H1 (cell line): ENCODE measurements around the gene PPP2R5B. TPM values are rescaled to one million over a fixed set of nuclear protein-coding genes. Genes with fewer than 3 reads are reported as not detected.

ENCODE experiments used
- CTCF ChIA-PET: fragments of 300-600 bp; sonication (Branson Sonifier 250); formaldehyde crosslinking; loops from one replicate; lab custom pipeline; 2021; ENCODE audit not compliant: partially characterized antibody; lab: Charles Lee
- POLR2A ChIA-PET: fragments of 300-600 bp; sonication (Branson Sonifier 250); formaldehyde crosslinking; loops from one replicate; lab custom pipeline; 2021; ENCODE audit warnings: inconsistent platforms; ENCODE audit not compliant: partially characterized antibody; lab: Charles Lee
- DNase-seq, 2 experiments: peaks; one replicate each; pipeline versions ENCODE4 v3.0.0 to v3.0.0-alpha.2; 2010 to 2022; ENCODE audit warnings: low spot score in 2 of 2, low read depth in 1 of 2, mixed read lengths in 1 of 2
- FAIRE-seq: peaks from 2 replicates; lab custom pipeline; 2011; peaks lifted over from hg19 to GRCh38; lab: Jason Lieb, UNC
- H2AFZ ChIP-seq: 2 replicates; pipeline ENCODE4 v1.8.1; 2012; ENCODE audit warnings: low read length, inconsistent platforms
- H2AK5ac ChIP-seq: 2 replicates; pipeline ENCODE4 v1.6.1; 2013; ENCODE audit warnings: low read depth, low read length
- H2BK120ac ChIP-seq: replicated peaks from 2 replicates; pipeline ENCODE3; 2013; ENCODE audit warnings: low read depth, low read length, inconsistent platforms
- H2BK12ac ChIP-seq: 2 replicates; pipeline ENCODE4 v1.6.1; 2013; ENCODE audit warnings: low read depth, low read length
- H2BK15ac ChIP-seq: 2 replicates; pipeline ENCODE4 v1.6.1; 2013; ENCODE audit warnings: low read length
- H2BK20ac ChIP-seq: 2 replicates; pipeline ENCODE4 v1.6.1; 2013; ENCODE audit warnings: low read length
- H2BK5ac ChIP-seq: 2 replicates; pipeline ENCODE4 v1.6.1; 2013; ENCODE audit warnings: low read depth, low read length
- H3K14ac ChIP-seq: 2 replicates; pipeline ENCODE4 v1.6.1; 2013; ENCODE audit warnings: inconsistent platforms; ENCODE audit not compliant: insufficient read length
- H3K18ac ChIP-seq: 2 replicates; pipeline ENCODE4 v1.6.1; 2013; ENCODE audit warnings: low read length; ENCODE audit errors: extremely low read depth
- H3K23ac ChIP-seq: 2 replicates; pipeline ENCODE4 v1.6.1; 2013; ENCODE audit warnings: inconsistent platforms; ENCODE audit not compliant: insufficient read length
- H3K23me2 ChIP-seq: 2 replicates; pipeline ENCODE4 v1.6.1; 2013; ENCODE audit warnings: low read depth, low read length
- H3K27ac ChIP-seq: 2 replicates; pipeline ENCODE4 v1.6.1; 2011; ENCODE audit warnings: low read depth, low read length, inconsistent platforms
- H3K27me3 ChIP-seq, 4 experiments: replicated peaks in 1 of 4; 1 replicate in 1 of 4; 2 replicates in 3 of 4; pipeline versions ENCODE4 v1.6.1 to v1.8.1; 2011 to 2013; ENCODE audit warnings: low read length in 3 of 4, mild to moderate bottlenecking in 3 of 4, inconsistent platforms in 2 of 4, mixed read lengths in 2 of 4, moderate library complexity in 1 of 4; ENCODE audit not compliant: control insufficient read depth in 3 of 4, insufficient read depth in 3 of 4; ENCODE audit errors: extremely low read depth in 1 of 4
- H3K36me3 ChIP-seq, 4 experiments: 2 replicates each; pipeline versions ENCODE4 v1.6.1 to v1.8.1; 2011 to 2013; ENCODE audit warnings: mild to moderate bottlenecking in 4 of 4, low read length in 3 of 4, moderate library complexity in 2 of 4, control low read depth in 1 of 4, inconsistent platforms in 1 of 4; ENCODE audit not compliant: insufficient read depth in 4 of 4, control insufficient read depth in 2 of 4
- H3K4ac ChIP-seq: replicated peaks from 2 replicates; pipeline ENCODE3; 2013; ENCODE audit warnings: low read length, low read depth, mixed read lengths, inconsistent platforms; ENCODE audit not compliant: insufficient read length
- H3K4me1 ChIP-seq, 4 experiments: replicated peaks in 1 of 4; 1 replicate in 1 of 4; 2 replicates in 3 of 4; pipeline versions ENCODE4 v1.6.1 to v1.8.1; 2011 to 2013; ENCODE audit warnings: low read length in 3 of 4, inconsistent platforms in 2 of 4, mixed read lengths in 1 of 4; ENCODE audit not compliant: insufficient read depth in 4 of 4, control insufficient read depth in 3 of 4
- H3K4me2 ChIP-seq, 2 experiments: 2 replicates each; pipeline versions ENCODE4 v1.6.1 to v1.8.1; 2011 to 2013; ENCODE audit warnings: low read depth in 2 of 2, low read length in 2 of 2, control low read depth in 1 of 2, inconsistent platforms in 1 of 2, mild to moderate bottlenecking in 1 of 2; ENCODE audit not compliant: insufficient read depth in 1 of 2
- H3K4me3 ChIP-seq, 4 experiments: fragments of 200-600, 300-600 bp in 1 of 4; sonication (generic), shearing (Covaris generic), sonication (Bioruptor Twin) in 1 of 4; 2 replicates each; pipeline versions ENCODE4 v1.5.1 to v1.8.1; 2011 to 2016; ENCODE audit warnings: low read length in 4 of 4, low read depth in 3 of 4, control low read depth in 2 of 4, inconsistent platforms in 2 of 4, mild to moderate bottlenecking in 2 of 4, mixed read lengths in 1 of 4, moderate library complexity in 1 of 4; ENCODE audit not compliant: insufficient read depth in 2 of 4; ENCODE audit errors: extremely low read depth in 1 of 4
- H3K56ac ChIP-seq: replicated peaks from 2 replicates; pipeline ENCODE3; 2013; ENCODE audit warnings: low read depth, mild to moderate bottlenecking, mixed read lengths, low read length, inconsistent platforms; ENCODE audit not compliant: insufficient read length
- H3K79me1 ChIP-seq: 2 replicates; pipeline ENCODE4 v1.6.1; 2013; ENCODE audit warnings: low read depth, low read length, control low read depth
- H3K79me2 ChIP-seq, 2 experiments: 2 replicates each; pipeline versions ENCODE4 v1.6.1 to v1.8.1; 2012 to 2013; ENCODE audit warnings: low read length in 2 of 2, mild to moderate bottlenecking in 2 of 2, inconsistent platforms in 1 of 2; ENCODE audit not compliant: insufficient read depth in 2 of 2, control insufficient read depth in 1 of 2
- H3K9ac ChIP-seq, 4 experiments: replicated peaks in 1 of 4; 1 replicate in 1 of 4; 2 replicates in 3 of 4; pipeline versions ENCODE4 v1.6.1 to v1.8.1; 2011 to 2013; ENCODE audit warnings: low read depth in 3 of 4, low read length in 3 of 4, control low read depth in 2 of 4, mild to moderate bottlenecking in 2 of 4, moderate library complexity in 2 of 4, inconsistent platforms in 1 of 4; ENCODE audit errors: extremely low read depth in 1 of 4
- H3K9me3 ChIP-seq, 2 experiments: 2 replicates each; pipeline versions ENCODE4 v1.6.1 to v1.8.1; 2012 to 2013; ENCODE audit warnings: mild to moderate bottlenecking in 2 of 2, moderate library complexity in 2 of 2, control low read depth in 1 of 2, inconsistent platforms in 1 of 2, low read depth in 1 of 2, low read length in 1 of 2, mixed read lengths in 1 of 2; ENCODE audit not compliant: insufficient read depth in 2 of 2
- H4K20me1 ChIP-seq, 2 experiments: replicated peaks in 1 of 2; 2 replicates each; pipeline versions ENCODE3 to v1.8.1; 2011 to 2013; ENCODE audit warnings: inconsistent platforms in 2 of 2, low read length in 2 of 2, mild to moderate bottlenecking in 1 of 2; ENCODE audit not compliant: insufficient read depth in 2 of 2, control insufficient read depth in 1 of 2
- H4K5ac ChIP-seq: 2 replicates; pipeline ENCODE4 v1.6.1; 2013; ENCODE audit warnings: low read length, low read depth, mixed read lengths, inconsistent platforms; ENCODE audit not compliant: insufficient read length
- H4K8ac ChIP-seq: 2 replicates; pipeline ENCODE4 v1.8.0; 2013; ENCODE audit warnings: mild to moderate bottlenecking, moderate library complexity, low read length, inconsistent platforms; ENCODE audit not compliant: insufficient read depth; ENCODE audit errors: extremely low read depth
- H4K91ac ChIP-seq: replicated peaks from 2 replicates; pipeline ENCODE3; 2013; ENCODE audit warnings: low read length, mixed read lengths, inconsistent platforms; ENCODE audit not compliant: insufficient read length
- E2F6 ChIP-seq: IDR thresholded peaks from 2 replicates; pipeline ENCODE4 v1.6.1; 2012; ENCODE audit warnings: inconsistent platforms
- EGR1 ChIP-seq: IDR thresholded peaks from 2 replicates; pipeline ENCODE4 v1.6.1; 2011; ENCODE audit warnings: low read depth, low read length, borderline replicate concordance
- GABPA ChIP-seq: IDR thresholded peaks from 2 replicates; pipeline ENCODE4 v1.6.1; 2011; ENCODE audit warnings: mild to moderate bottlenecking, low read length, moderate library complexity, borderline replicate concordance; ENCODE audit not compliant: insufficient read depth
- GTF2F1 ChIP-seq: IDR thresholded peaks from 2 replicates; pipeline ENCODE4 v1.6.1; 2012; ENCODE audit warnings: low read depth, low read length, improper control_type of control experiment, borderline replicate concordance
- JUND ChIP-seq: IDR thresholded peaks from 2 replicates; pipeline ENCODE4 v1.6.1; 2011; ENCODE audit warnings: mild to moderate bottlenecking, improper control_type of control experiment, low read length
- MAFK ChIP-seq: IDR thresholded peaks from 2 replicates; pipeline ENCODE4 v1.6.1; 2012; ENCODE audit warnings: low read depth, mild to moderate bottlenecking, improper control_type of control experiment, low read length
- RAD21 ChIP-seq, 2 experiments: IDR thresholded peaks in 1 of 2; conservative IDR thresholded peaks in 1 of 2; 2 replicates each; pipeline ENCODE4 v1.6.1; 2011; ENCODE audit warnings: low read depth in 2 of 2, low read length in 2 of 2, improper control_type of control experiment in 1 of 2, inconsistent platforms in 1 of 2, mild to moderate bottlenecking in 1 of 2, moderate library complexity in 1 of 2
- RFX5 ChIP-seq: IDR thresholded peaks from 2 replicates; pipeline ENCODE4 v1.6.1; 2011; ENCODE audit warnings: low read depth, low read length, improper control_type of control experiment, borderline replicate concordance
- SIRT6 ChIP-seq: IDR thresholded peaks from one replicate; pipeline ENCODE4 v1.7.1; 2012; ENCODE audit warnings: low read length, inconsistent platforms
- SP1 ChIP-seq: IDR thresholded peaks from 2 replicates; pipeline ENCODE4 v1.6.1; 2011; ENCODE audit warnings: low read depth, low read length
- TAF1 ChIP-seq: IDR thresholded peaks from 2 replicates; pipeline ENCODE4 v1.6.1; 2011; ENCODE audit warnings: mild to moderate bottlenecking, low read depth, low read length
- USF2 ChIP-seq: IDR thresholded peaks from 2 replicates; pipeline ENCODE4 v1.6.1; 2011; ENCODE audit warnings: low read length, improper control_type of control experiment
- WGBS, 2 experiments: shearing (Covaris generic) in 1 of 2; methylation state at CpG; one replicate each; pipeline versions ENCODE4 v1.1.6 to v1.1.7; 2013 to 2015; ENCODE audit warnings: low lambda C conversion rate in 2 of 2, mixed read lengths in 2 of 2, inconsistent platforms in 1 of 2, low coverage in 1 of 2, missing lambda C conversion rate in 1 of 2; ENCODE audit not compliant: insufficient replicate concordance in 2 of 2, insufficient coverage in 1 of 2, insufficient read length in 1 of 2; ENCODE audit errors: extremely low coverage in 1 of 2, missing lambda C conversion rate in 1 of 2; 5-methylcytosine and 5-hydroxymethylcytosine counted together
- polyA plus RNA-seq, 7 experiments: library from polyadenylated mRNA; depleted of rRNA in 3 of 7; stranded (reverse) in 5 of 7; unstranded in 2 of 7; fragments of >200 nt in 5 of 7; fragments of 200-250 nt in 2 of 7; gene quantifications; 1 replicate in 5 of 7; 2 replicates in 1 of 7; 4 replicates in 1 of 7; pipeline versions ENCODE4 v1.2.1 to v1.2.3, GENCODE V29; 2011 to 2013; ENCODE audit warnings: missing spikeins in 2 of 7, mixed read lengths in 2 of 7
- total RNA-seq: library from RNA; stranded (reverse); fragmentation: NEBNext Ultra II Directional; extraction: Animal tissue kit (Norgen Biotek cat#: 25700); gene quantifications from 2 replicates; pipeline ENCODE4 v1.2.1, GENCODE V29; 2021

PPP2R5B gene
- total and polyA plus RNA-seq, 2 of the 8 experiments (the other 6 are each of a cell fraction or from before 2014, with no cell fraction given): 4.9 to 5.1 TPM

- no peak overlapping the region for H3K9ac ChIP-seq
- 87% methylated on average over 2 of the region's 2 CpGs; no CpG with 5 or more reads in 1 of the 2 experiments for WGBS, 2 experiments
- TF ChIP-seq TAF1 (no peak), SP1 (no peak), GABPA (no peak), RFX5 (no peak), SIRT6 (no peak), GTF2F1 (no peak), MAFK (no peak), JUND (no peak), E2F6 (no peak), EGR1 (no peak), USF2 (no peak), RAD21 (IDR thresholded peaks at IDR 0.05 in 1 of 2, conservative IDR thresholded peaks at IDR 0.05 in 1 of 2; ENCODE audit: low read depth in 2 of 2, low read length in 2 of 2) (no peak)
Measured at GRCh38 chr11:64928957-64929356, 4.5 kb downstream of the PPP2R5B start.

More at GRCh38 chr11:64928957-64929356, 4.5 kb downstream of the PPP2R5B start:
- Histone ChIP-seq H3K4me1 (peaks cover 0 to 4% (median 3%) of the 10 kb centered on the region in 4 experiments; a peak in 4 of 7 replicates), H3K4me3 (no peak overlapping the region), H4K8ac (no peak overlapping the region), H3K4me2 (no peak overlapping the region), H2BK5ac (no peak overlapping the region), H3K79me1 (no peaks in the 10 kb centered on the region), H4K5ac (no peak overlapping the region), H2BK15ac (no peak overlapping the region), H3K36me3 (no peaks in the 10 kb centered on the region; a peak in 1 of 8 replicates), H3K23me2 (peaks cover 8% of the 10 kb centered on the region; the same call in 1 of the 2 replicates), H3K14ac (no peak overlapping the region), H3K56ac (no peak overlapping the region), H3K27me3 (peaks cover 0 to 6% (median 4%) of the 10 kb centered on the region in 4 experiments; a peak in 4 of 7 replicates), H3K18ac (no peak overlapping the region), H2BK120ac (no peak overlapping the region), H3K79me2 (no peaks in the 10 kb centered on the region), H3K4ac (no peak overlapping the region), H3K23ac (no peak overlapping the region), H3K27ac (no peak overlapping the region; the same call in 1 of the 2 replicates), H4K20me1 (peaks cover 0 to 3% of the 10 kb centered on the region in 2 experiments), H2AFZ (no peak overlapping the region), H3K9me3 (no peaks in the 10 kb centered on the region), H2AK5ac (no peak overlapping the region), H2BK20ac (no peak overlapping the region), H2BK12ac (no peak overlapping the region), H4K91ac (no peak overlapping the region)
- DNase-seq: no peak
- no peak for FAIRE-seq
- ChIA-PET POLR2A (interaction anchor here (2.2 kb wide), 1 partner anchor 11 kb away, joined by 6 read pairs; no protein-coding TSS in a partner anchor), CTCF (interaction anchor here (1.0 to 3.8 kb wide), 5 partner anchors 10 to 116 kb away, joined by 3 to 15 read pairs (median 4); no protein-coding TSS in a partner anchor)
